ENCODE results near the gene LRMDA. TPM values are rescaled to one million over a fixed set of nuclear protein-coding genes. Genes with fewer than 3 reads are reported as not detected.

Gene LRMDA
- total RNA-seq, 3 donors from 2014 or later: 9.4 to 14.9 (median 10.3) TPM

- no peak for DNase-seq
- intact Hi-C loops (cut with DNase I, micrococcal nuclease): no loop called here
- no peaks in the 10 kb centered on the region for H3K36me3 ChIP-seq (ENCODE audit: low read depth)
Measured at GRCh38 chr10:75904499-75905283, 473.3 kb downstream of the LRMDA start.

GRCh38 chr10:75905490-75905889 lies 474.1 kb downstream of the LRMDA start:
- Histone ChIP-seq H3K9me3 (no peaks in the 10 kb centered on the region), H3K4me3 (no peak overlapping the region), H3K4me1 (ENCODE audit: low read depth) (no peaks in the 10 kb centered on the region), H3K36me3 (ENCODE audit: low read depth) (no peaks in the 10 kb centered on the region)
- DNase-seq: no peak
- ATAC-seq: no peak
- intact Hi-C loops (cut with DNase I, micrococcal nuclease): no loop called here
- TF ChIP-seq CTCF (IDR thresholded peaks at IDR 0.05): no peak

More at GRCh38 chr10:75904499-75905283, 473.3 kb downstream of the LRMDA start:
- no peaks in the 10 kb centered on the region for H3K4me1 ChIP-seq (ENCODE audit: low read depth)
- H3K9me3 ChIP-seq: no peaks in the 10 kb centered on the region
- H3K4me3 ChIP-seq: no peak overlapping the region
- no peak for ATAC-seq
- TF ChIP-seq CTCF (IDR thresholded peaks at IDR 0.05): no peak

- ATAC-seq: no peak
- intact Hi-C loops (cut with DNase I, micrococcal nuclease): loop anchor here in 1 of 2 donors (10.0 kb wide), 1 partner anchor 515 kb away; no protein-coding TSS in a partner anchor
- peak in 1 of 3 donors; percentile 17 for DNase-seq
Measured at GRCh38 chr10:75910032-75910431, 478.6 kb downstream of the LRMDA start.

GRCh38 chr10:75911426-75911825 lies 480.0 kb downstream of the LRMDA start:
- intact Hi-C loops (cut with DNase I, micrococcal nuclease): loop anchor here in 1 of 2 donors (10.0 kb wide), 1 partner anchor 517 kb away; no protein-coding TSS in a partner anchor
- no peak for ATAC-seq

More at GRCh38 chr10:75910032-75910431, 478.6 kb downstream of the LRMDA start:
- Histone ChIP-seq H3K4me3 (no peak overlapping the region), H3K9me3 (no peaks in the 10 kb centered on the region), H3K36me3 (ENCODE audit: low read depth) (no peaks in the 10 kb centered on the region), H3K4me1 (ENCODE audit: low read depth) (no peaks in the 10 kb centered on the region)
- no peak for TF ChIP-seq CTCF (IDR thresholded peaks at IDR 0.05)

GRCh38 chr10:75916906-75917305 lies 485.5 kb downstream of the LRMDA start:
- ATAC-seq: no peak
- Histone ChIP-seq H3K4me1 (ENCODE audit: low read depth) (no peaks in the 10 kb centered on the region), H3K4me3 (no peak overlapping the region), H3K9me3 (no peaks in the 10 kb centered on the region), H3K36me3 (ENCODE audit: low read depth) (no peaks in the 10 kb centered on the region)
- TF ChIP-seq CTCF (IDR thresholded peaks at IDR 0.05): no peak
- intact Hi-C loops (cut with DNase I, micrococcal nuclease): loop anchor here in 1 of 2 donors (10.0 kb wide), 1 partner anchor 522 kb away; no protein-coding TSS in a partner anchor
- DNase-seq: no peak

More at GRCh38 chr10:75911426-75911825, 480.0 kb downstream of the LRMDA start:
- no peak for TF ChIP-seq CTCF (IDR thresholded peaks at IDR 0.05)
- H3K4me1 ChIP-seq (ENCODE audit: low read depth): no peaks in the 10 kb centered on the region
- no peaks in the 10 kb centered on the region for H3K36me3 ChIP-seq (ENCODE audit: low read depth)
- DNase-seq: no peak
- no peak overlapping the region for H3K4me3 ChIP-seq
- H3K9me3 ChIP-seq: no peaks in the 10 kb centered on the region

Data from mucosa of descending colon (tissue), 3 donors.